NOMO-1 treated with DMSO at 0.1 percent for 48 hours (cell line): ENCODE measurements around the gene ANTXR1.

Experiments used
- DNase-seq: peaks from one replicate; lab custom pipeline; 2025; ENCODE audit not compliant: unreplicated experiment; lab: John Stamatoyannopoulos, UW

ANTXR1 gene

DNA sequence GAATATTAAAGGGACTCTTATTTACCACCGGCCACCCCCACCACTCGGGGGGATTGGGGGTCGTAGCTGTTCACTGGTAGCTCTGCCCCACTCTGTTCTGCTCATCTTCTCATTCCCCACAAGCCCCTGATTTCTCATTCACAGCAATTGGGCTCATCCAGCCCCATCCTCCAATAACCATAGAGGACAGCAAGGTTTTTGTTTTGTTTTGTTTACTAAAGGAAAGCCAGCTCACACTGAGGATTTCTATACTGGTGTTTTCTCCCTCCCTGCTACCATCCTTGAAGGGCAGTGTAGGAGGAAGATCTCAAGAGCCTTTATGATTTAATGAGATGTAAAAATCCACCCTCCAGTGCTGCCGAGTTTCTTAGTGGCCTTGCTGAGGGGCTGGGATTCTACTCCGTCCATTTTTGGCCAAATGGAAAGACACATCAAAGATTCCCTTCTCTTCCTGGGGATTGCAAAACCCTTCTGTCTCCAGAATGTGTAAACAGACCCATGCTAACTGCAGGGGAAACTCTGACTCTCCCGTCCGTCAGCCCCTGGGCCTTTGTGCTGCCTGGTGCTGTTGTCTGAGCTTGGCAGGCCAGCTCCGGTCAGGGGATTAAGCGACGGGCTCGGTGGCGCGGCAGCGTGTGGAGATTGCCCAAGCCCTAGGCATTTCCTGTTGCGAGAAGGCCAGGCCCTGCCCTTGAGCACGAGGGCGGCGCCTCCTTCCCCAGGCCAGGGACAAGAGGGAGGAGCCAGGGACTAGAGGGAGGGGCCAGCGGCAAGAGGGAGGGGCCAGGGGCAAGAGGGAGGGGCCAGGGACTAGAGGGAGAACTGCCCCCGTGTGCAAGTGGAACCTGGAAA, 165.0 kb downstream of the ANTXR1 start:
- peak; percentile 90 for DNase-seq

DNA sequence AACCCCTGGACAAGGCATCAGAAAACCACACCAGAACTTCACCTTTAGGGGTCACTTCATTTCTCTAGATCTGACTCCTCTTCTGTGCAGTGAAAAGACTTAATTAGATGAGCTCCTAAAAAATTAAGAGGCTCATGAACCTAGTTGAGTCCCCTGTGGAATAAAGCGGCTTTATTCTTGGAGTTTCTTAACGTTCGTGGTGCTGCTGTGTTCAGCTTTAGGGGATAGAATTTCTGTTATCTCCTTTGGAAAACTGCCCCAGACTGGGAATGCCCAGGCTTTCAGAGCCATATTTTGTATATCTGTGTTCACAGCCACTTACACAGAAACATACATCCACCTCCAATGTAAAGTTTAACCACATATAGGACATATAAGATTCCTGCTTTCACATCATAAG, 165.8 kb downstream of the ANTXR1 start:
- no peak for DNase-seq

DNA sequence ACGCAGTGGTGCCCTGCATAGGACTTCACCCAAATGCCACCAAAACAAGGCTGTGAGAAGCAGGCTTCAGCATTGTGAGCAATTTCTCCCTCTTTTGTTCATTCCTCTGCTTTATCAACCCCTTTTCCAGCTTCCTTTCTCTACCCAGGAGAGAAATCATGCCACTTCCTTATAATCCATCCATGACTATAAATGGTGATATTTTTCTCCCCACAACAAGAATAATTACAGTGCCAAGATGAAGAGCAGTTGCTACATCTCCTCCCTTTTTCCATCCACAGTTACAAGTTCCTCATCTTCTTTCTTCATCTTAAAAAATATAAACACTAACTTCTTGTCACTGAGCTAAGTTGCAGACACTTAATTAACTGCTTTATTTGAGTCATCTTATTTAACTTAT, 167.2 kb downstream of the ANTXR1 start:
- DNase-seq = peak; percentile 67

DNA sequence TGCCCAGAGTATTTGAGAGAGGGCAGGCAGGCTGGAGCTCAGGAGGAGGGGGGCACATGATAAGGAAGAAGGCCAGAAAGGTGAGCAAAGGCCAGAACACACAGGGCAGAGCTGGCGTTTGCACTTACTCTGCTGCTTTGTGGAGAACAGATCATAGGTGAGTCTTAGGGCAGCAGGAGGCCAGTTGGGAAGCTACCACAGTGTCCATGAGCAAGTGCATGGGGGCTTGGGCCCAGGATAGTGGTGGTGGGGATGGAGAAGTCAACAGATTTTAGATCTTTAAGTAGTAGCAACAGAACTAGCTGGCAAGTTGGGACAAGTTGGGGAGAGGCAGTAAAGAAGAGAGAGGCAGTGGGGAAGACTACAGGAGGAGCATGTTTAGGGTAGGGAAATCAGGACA, 168.0 kb downstream of the ANTXR1 start:
- DNase-seq = no peak

DNA sequence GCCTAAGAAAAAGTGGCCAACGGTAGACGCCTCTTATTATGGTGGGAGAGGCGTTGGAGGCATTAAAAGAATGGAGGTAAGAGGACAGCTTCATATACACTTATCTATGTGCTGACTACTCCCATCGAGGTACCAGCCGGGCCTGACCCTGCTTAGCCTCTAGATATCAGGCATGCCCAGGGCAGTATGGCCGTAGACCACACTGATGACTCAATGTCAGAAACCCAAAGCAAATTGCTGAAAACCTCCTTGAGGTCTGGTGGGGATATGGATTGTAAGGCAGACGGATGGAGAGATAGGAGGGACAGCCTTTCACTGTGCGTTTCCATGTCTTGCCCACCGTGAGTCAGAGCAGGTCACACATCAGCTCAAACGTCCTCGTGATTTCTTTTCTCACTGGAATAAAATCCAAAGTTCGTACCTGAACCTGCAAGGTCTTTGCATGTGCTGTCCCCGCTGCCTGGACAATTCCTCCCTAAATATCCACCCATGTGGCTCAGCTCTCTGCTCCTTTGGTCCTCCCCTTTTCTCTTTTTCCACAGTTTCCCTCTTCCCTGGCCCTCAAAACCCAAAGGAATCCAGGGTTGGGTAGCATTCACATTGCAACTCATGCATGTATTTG, 168.9 kb downstream of the ANTXR1 start:
- DNase-seq = no peak

DNA sequence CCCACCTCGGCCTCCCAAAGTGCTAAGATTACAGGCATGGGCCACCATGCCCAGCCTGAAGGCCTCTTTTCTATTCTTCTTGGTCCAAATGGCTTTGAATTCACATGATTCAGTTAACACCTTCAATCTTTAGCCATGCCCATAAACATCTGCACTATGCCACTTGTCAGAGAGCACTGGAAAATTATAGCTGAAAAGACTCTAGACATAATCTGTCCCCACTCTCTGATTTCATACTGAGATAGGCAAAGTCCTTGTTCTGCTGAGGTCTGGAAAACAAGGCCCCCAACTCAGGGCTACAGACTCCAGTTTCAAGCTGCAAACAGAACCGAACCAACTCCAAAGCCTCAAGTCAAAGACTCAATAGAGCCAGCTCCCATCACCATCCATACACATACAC, 170.7 kb downstream of the ANTXR1 start:
- DNase-seq = no peak

DNA sequence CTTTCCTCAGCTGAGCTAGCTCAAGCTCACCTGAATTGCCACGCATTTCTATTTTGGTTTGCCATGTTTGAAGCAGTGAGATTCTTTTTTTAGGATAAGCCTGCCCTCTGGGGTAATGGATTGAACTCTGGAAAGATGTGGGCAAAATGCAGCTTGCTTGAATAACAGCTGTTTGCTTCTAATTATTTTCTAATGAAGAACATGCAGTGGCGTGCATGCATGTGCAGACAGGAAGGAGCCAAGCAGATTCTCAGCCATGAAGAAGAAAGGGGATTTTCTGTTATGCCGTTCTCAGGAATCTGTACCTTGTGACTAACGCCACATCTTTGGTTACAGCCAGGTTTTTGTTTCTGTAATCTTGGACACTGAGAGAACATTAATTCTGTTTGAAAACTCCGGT, 171.2 kb downstream of the ANTXR1 start:
- no peak for DNase-seq

DNA sequence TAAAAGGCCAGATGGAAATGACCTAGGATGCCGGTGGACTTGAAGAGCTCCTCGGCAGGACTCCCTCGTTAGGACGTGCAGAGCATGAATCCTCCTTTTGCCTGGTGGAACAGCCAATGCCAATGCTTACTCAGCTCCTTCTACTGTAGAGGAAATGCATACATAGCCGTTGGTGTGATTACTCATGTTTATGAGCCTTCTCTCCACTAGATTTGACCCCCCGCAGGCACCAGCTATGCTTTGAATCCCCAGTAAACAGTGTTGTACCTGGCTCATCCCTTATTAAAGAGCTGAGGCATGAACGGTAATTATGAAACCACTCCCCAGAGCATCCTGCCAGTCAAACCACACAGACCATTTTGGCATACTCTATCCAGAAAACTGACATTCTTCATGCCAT, 172.8 kb downstream of the ANTXR1 start:
- DNase-seq = no peak

DNA sequence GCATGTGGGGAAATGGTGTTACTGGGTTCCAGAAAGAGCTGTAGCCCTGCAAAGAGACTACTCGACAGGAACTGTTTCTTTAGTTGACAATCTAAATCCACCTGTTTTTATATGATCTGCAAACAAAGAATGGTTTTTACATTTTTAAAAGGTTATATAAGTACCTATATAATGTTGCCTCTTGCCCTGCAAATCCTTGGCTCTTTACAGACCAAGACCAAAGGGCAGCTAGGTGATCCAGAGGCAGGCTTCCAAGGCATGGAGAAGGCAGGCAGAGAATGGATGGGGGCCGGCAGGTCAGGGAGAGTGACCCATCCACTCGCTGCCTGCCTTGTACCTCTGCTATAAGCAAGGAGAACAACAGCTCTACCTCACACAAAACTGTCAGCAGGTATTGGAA, 173.6 kb downstream of the ANTXR1 start:
- no peak for DNase-seq

DNA sequence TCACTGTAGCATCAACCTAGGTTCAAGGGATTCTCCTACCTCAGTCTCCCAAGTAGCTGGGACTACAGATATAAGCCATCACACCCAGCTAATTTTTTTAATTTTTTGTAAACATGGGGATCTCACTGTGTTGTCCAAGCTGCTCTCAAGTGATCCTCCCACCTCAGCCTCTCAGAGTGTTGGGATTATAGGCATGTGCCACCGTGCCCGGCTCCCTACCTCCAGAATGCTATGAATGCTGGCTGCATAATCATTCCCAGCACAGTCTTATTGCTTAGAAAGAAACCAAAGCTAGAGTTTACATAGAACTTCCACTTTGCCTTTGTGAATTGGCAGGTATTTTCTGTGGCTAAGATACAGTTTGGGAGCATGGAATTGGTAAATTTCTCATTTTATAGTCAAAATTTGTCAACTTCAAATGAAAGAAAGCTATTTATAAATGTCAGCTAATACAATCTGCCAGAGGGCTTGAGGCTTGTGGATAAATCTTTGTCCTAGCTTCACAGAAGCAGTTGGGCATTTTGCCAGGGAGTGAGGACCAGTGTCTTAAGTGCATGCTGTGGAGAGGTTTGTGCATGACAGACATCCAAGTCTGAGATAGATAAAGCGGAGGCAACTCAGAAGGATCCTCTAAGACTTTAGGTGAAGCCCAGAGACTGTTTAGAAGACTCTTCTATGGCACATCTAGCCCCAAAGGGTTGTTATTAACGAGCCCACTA, 175.4 kb downstream of the ANTXR1 start:
- no peak for DNase-seq

DNA sequence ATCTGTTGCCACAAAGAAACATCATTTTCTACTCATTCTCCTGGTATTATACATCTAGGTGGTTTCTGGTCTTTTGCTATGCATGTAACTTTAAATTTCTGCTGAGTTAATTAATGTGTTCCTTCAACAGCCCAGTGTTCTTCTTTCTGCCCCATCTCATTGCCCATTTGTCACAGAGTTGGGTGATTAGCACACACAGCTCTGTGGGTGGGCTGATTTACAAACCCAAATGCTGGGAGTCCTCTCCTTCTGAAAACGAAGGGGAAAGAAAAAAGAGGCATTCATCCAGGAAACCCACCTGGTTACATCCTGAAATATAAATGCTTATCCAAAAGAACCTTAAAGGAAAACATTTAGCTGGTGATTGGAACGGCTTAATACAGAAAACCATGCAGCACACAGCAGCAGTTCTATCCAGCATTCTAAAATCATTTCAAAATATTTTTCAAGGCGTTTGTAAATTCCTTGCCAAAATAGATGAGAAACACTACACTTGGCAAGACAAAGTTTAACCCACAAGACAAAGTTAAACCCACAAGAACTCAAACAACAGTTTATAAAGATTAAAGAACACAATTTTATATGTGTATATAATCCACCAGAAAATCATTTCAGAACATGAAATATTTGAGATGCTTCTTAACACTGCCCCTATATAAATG, 177.9 kb downstream of the ANTXR1 start:
- DNase-seq = no peak

DNA sequence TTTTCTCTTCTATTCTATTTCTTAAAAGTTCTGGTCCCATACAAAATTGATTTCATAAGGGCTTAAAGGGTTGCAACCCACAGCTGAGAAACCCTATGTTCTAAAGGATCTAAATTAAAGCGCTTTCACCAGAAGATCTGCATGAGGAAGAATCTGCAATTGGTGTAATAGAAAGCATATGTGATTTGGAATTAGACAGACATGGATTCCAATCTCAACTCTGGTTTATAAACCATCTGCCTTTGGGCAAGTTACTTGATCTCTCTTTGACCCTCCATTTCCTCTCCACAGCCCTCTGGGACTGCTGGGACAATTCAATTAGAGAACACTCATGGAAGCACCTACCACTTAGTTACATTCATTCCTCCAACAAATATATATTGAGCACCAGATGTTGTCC, 178.7 kb downstream of the ANTXR1 start:
- DNase-seq = no peak

DNA sequence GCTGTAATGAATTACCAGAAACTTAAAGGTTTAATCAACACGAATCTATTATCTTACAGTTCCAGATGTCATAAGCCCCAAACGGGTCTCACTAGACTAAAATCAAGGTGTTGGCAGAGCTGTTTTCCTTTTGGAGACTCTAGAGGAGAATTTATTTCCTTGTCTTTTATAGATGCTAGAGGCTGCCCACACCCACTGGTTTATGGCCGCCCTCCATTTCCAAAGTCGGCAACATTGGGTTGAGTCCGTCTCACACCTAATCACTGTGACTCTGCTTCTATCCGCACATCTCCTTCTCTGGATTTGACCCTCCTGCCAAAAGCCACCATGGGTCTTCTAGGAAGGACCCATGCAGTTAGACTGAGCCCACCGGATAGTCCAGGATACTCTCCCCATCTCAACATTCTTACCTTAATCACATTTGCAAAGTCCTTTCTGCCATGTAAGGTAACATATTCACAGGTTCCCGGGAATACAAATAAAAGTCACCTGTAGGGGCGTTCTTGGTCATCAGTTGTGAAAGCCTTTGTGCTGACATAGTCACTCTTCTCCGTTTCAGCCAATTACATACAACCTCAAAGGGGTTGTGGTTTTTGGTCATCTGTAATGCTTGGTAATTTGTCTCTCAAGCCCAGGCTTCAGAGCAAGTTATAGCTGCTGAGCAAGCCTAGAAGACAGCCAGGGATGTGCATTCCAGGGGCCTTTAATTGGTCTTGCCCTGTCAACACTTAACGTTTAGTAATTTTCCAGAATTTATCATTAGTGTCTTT, 179.4 kb downstream of the ANTXR1 start:
- peak; percentile 52 for DNase-seq

DNA sequence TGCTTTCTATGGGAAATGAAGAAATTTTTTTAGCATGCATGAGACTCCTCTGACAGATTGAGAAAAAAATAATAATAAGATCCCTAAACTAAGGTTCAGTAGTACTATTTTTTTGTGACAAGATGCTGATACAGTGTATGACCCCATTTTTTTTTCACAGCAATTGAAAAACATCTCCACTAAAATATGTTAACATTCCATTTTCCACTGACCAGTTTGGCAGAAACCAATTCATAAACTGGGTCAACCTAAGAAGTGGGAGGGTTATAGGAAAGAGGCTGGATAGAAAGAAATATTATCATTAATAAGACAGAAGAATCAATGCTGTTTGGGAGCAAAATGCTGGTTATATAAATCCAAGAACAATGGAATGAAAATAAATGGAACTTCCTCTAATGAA, 182.7 kb downstream of the ANTXR1 start:
- DNase-seq = no peak

DNA sequence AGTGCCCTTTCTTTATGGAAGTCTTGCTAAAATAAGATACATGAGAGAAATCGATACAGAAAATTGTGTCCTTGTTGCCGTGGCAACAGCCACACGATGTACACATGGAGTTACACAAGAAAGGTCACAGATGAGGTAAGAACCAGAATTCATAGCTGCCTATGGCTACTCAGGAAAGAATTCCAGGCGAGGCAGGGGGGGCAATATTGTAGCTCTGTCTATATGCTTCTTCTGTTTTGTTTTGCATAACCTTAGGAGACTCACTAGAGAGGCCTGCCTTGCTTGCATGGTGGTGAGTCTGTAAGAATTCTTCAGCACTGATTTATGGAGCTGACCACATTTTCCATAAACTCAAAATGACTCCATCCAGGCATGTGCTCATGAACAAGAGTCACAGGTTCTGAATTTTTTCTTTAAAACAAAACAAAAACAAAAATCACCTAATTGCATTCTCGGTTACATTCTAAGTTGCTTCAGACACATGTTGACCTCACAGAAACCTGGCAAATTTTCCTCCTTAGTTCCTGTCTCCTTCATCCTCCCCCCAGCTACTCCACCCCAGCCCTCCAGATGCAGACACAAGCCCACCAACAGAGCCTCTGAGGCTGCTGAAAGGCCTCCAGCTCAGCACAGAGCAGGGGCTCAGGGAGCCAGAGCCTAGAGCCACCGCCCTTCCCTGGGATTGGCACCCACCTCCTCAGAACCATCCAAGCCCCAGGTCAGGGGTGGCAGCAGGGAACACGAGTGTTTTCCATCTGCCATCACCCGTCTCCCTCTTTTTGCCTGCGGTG, 183.5 kb downstream of the ANTXR1 start:
- DNase-seq = no peak

DNA sequence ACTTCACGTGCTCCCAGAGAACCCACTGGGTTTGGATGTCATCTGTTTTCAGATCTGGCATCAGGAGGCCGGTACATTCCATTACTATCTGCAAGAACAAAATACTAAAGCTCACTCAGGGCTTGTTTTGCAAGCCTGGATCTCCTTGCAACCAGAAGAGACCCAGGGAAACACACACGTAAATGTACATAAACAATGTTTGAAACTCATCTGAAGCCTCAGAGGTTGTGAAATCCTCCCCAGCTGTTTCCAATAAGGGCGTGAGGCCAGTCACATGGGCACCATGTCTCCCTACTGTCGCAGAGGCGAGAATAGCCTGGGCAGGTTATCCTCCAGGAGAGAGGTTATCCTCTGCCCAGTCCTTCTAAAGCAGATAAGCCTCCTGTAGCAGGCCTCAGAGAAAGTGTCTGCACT, 187.1 kb downstream of the ANTXR1 start:
- no peak for DNase-seq

DNA sequence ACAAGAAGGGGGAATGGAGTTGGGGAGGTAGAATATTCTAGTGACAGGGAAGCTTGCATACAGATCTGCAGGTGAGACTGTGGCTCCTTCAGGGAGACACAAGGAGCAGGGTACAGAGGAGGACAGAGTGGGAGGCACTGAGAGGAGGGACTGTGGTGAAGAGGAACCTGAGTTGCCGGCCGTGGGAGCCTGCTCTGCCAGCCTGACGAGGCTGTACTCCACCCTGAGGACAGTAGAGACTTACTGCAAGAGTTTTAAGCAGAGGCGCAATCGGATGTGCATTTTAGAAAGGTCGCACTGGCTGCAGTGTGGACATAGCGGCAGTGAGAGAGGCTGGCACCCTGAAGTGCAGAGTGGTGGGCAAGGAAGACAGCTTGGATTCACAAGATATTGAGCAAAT, 188.3 kb downstream of the ANTXR1 start:
- no peak for DNase-seq

DNA sequence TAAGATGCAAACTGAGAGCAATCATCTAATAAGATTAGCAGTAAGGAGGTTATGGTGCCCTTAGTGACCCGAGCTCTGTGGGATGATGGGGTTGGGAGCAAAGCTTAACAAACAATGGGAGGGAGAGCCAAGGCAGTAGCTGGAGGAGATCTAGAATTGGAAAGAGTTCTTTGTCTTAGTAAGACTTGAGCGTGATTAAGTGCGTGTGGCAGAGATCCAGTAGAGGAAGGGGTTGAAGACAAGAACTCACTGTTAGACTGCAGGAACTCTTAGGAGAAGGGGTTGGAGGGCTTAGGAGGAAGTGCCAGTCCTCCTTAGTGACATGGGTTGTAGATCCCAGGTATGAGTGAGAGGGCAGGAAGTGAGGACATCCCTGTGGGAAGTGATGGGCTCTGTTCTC, 189.3 kb downstream of the ANTXR1 start:
- DNase-seq = no peak

DNA sequence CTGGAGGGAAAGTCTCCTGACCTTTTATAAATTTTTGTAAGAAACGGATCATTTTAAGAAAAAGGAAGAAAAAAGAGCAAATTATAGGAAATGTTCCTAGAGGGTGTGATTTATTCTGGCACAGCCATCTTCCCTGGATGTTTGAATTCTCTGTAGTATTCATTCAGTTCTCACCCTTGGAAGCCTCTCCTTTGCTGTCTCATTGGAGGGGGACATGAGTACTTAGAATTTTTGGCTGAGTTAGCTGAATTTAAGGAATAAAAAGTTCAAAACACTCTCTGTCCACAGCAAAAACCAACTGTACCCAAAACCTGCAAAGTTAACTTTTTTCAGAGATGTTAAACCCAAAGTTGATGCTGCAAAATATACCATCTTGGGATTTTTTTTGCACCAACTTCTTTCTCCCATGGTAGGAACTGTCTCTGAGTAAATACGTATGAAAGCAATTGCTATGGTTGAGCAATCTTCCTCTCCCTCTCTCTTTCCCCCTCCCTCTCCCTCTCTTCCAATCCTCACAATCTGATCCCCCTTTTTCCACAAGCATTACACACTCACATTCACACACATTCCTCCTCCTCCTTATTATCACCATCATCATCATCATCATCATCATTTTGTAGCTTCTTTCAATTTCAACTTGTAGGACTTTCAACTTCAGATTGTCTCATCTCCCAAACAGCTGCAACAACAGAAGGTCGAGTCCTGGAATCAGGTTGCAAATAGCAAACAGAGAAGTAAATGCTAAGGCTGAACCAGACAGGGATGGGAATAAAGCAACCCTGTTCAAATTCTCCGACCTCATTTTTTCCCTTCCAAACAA, 190.4 kb downstream of the ANTXR1 start:
- DNase-seq = no peak
